AG10803 (cell line): Measurements from ENCODE around the gene FMN2.
"Not testable (repeated sequence)": the region's sequence is repeated elsewhere in the genome, so short reads cannot be mapped to it uniquely, and the experiment has no call there.

Experiments
- DNase-seq: peaks from one replicate; pipeline ENCODE4 v3.0.0; 2010; ENCODE audit warnings: low read depth
- H3K4me3 ChIP-seq: 2 replicates; pipeline ENCODE4 v1.5.1; 2011; ENCODE audit warnings: mild to moderate bottlenecking, low read length, control low read depth
- CTCF ChIP-seq: conservative IDR thresholded peaks from 2 replicates; pipeline ENCODE4 v1.5.1; 2011; ENCODE audit warnings: mild to moderate bottlenecking, low read length, control low read depth, inconsistent platforms

The FMN2 gene

DNA sequence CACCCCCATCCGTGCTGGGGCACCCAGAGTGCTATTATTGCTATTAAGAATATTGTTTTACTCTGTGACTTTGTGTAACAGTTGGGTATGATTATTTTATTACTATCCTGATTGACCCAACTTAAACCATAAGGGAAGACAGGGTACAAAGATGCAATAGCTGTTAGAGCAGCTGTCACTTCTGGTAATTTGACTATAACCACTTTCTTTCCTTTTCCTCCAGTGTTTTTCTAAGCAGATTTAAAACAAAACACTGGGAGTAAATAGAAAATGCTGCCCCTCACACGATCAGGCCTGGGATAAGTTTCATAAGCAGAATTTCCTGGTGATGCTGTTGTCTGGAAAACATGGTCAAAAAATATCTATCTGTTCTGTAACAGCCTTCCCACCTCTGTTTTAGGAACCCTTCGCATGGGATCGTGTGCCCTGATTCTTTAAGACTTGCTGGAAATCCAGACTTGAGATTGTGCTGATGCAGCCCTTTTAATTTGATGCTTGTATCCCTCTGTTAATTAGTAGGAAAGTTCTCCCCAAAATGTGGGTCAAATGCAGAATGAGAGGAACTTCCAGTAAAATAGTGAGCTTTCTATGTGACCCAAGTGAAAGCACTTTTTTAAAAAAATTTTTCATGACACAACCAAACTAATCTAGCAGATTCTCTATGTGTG, 165.3 kb downstream of the FMN2 start:
- no peak overlapping the region for H3K4me3 ChIP-seq
- no peak for TF ChIP-seq CTCF
- no peak for DNase-seq

- no peak overlapping the region for H3K4me3 ChIP-seq
- TF ChIP-seq CTCF = no peak
- DNase-seq = peak; percentile 99
Measured at GRCh38 chr1:240258910-240259309, 167.2 kb downstream of the FMN2 start.

DNA sequence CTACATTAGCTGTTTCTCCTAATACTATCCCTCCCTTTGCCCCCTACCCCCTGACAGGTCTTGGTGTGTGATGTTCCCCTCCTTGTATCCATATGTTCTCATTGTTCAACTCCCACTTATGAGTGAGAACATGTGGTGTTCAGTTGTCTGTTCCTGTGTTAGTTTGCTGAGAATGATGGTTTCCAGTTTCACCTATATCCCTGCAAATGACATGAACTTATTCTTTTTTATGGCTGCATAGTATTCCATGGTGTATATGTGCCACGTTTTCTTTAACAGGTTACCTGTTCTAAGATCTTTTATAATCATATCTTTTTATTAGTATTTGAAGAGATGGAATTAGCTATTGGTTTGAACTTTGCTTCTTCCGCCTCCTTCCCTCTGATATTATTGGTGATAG, 172.8 kb downstream of the FMN2 start:
- not testable (repeated sequence) for H3K4me3 ChIP-seq, DNase-seq

- DNase-seq = no peak
- H3K4me3 ChIP-seq = no peak overlapping the region
- no peak for TF ChIP-seq CTCF
Measured at GRCh38 chr1:240271081-240271480, 179.4 kb downstream of the FMN2 start.

GRCh38 chr1:240274569-240274968, 182.9 kb downstream of the FMN2 start:
- H3K4me3 ChIP-seq = no peak overlapping the region
- no peak for TF ChIP-seq CTCF
- no peak for DNase-seq

GRCh38 chr1:240275219-240275618, 183.5 kb downstream of the FMN2 start:
- DNase-seq, H3K4me3 ChIP-seq: not testable (repeated sequence)

DNA sequence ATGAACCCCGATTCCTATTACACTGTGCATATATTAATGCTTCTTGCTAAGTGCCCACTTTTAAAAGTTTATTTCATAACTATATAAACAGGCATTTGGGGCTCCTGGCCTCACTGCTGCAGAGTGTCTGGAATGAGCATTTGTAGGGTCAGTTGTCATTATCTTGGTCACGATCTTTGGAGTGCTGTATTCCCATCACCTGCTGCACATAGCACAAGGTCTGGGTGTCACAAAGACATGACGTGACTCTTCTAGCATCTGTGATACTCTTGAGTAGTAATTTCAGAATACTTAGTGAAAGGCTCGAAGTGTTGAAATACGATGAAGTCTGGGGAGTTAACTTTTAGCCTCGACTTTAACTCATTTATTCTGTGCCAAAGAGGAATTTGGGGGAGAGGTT, 186.4 kb downstream of the FMN2 start:
- H3K4me3 ChIP-seq = no peak overlapping the region
- no peak for DNase-seq
- TF ChIP-seq CTCF = no peak

GRCh38 chr1:240280560-240281322, 189.1 kb downstream of the FMN2 start:
- TF ChIP-seq CTCF = no peak
- DNase-seq = no peak
- no peak overlapping the region for H3K4me3 ChIP-seq
